GM12874 (cell line): ENCODE data around the gene OOEP.

Experiments used
- CTCF ChIP-seq: IDR thresholded peaks from 2 replicates; pipeline ENCODE4 v1.5.1; 2011; ENCODE audit warnings: low read depth, mild to moderate bottlenecking, control low read depth, low read length, moderate library complexity; ENCODE audit not compliant: insufficient read depth

OOEP gene

GRCh38 chr6:73363537-73363875, 6.2 kb downstream of the OOEP start:
- TF ChIP-seq CTCF: no peak

- no peak for TF ChIP-seq CTCF
Observed at GRCh38 chr6:73362869-73363536, 6.7 kb downstream of the OOEP start.

- no peak for TF ChIP-seq CTCF
Observed at GRCh38 chr6:73362358-73362757, 7.3 kb downstream of the OOEP start, which contains the start of gene KHDC3L. Gene KHDC3L (plus strand): TSS chr6:73362658. CDS start chr6:73362730, 72 bp downstream.

GRCh38 chr6:73353636-73354593, 15.8 kb downstream of the OOEP start, which contains the start of gene DPPA5:
Gene DPPA5 (minus strand): TSS chr6:73354276. CDS start chr6:73354225, 51 bp downstream.
- no peak for TF ChIP-seq CTCF

- no peak for TF ChIP-seq CTCF
Observed at GRCh38 chr6:73349311-73349710, 20.4 kb downstream of the OOEP start.

GRCh38 chr6:73348550-73349204, 21.0 kb downstream of the OOEP start:
- no peak for TF ChIP-seq CTCF

GRCh38 chr6:73343164-73343563, 26.5 kb downstream of the OOEP start:
- no peak for TF ChIP-seq CTCF
